Stimulated activated naive CD8-positive, alpha-beta T cell treated with anti-CD3 and anti-CD28 coated beads, Interleukin-15, Interleukin-2, amounts not matched to agents 100 ng/mL and 50 ng/mL, for 24 hours (primary cell): ENCODE results near the gene GFM1.
"Not testable (repeated sequence)": the region's sequence is repeated elsewhere in the genome, so short reads cannot be mapped to it uniquely, and the experiment has no call there.

Experiments
- H3K27ac Mint-ChIP-seq: one replicate; pipeline ENCODE4 v1.8.0; 2021; ENCODE audit warnings: mild to moderate bottlenecking, mixed read lengths
- H3K27me3 Mint-ChIP-seq: one replicate; pipeline ENCODE4 v1.8.0; 2021; ENCODE audit warnings: mixed read lengths
- H3K36me3 Mint-ChIP-seq: one replicate; pipeline ENCODE4 v1.8.0; 2021; ENCODE audit warnings: low read depth, mixed read lengths
- H3K4me1 Mint-ChIP-seq: one replicate; pipeline ENCODE4 v1.8.0; 2021; ENCODE audit warnings: low read depth, mixed read lengths
- H3K4me3 Mint-ChIP-seq: one replicate; pipeline ENCODE4 v1.8.0; 2021; ENCODE audit warnings: mild to moderate bottlenecking, mixed read lengths
- H3K9me3 Mint-ChIP-seq: one replicate; pipeline ENCODE4 v1.8.0; 2021; ENCODE audit warnings: mixed read lengths

GFM1 gene

DNA sequence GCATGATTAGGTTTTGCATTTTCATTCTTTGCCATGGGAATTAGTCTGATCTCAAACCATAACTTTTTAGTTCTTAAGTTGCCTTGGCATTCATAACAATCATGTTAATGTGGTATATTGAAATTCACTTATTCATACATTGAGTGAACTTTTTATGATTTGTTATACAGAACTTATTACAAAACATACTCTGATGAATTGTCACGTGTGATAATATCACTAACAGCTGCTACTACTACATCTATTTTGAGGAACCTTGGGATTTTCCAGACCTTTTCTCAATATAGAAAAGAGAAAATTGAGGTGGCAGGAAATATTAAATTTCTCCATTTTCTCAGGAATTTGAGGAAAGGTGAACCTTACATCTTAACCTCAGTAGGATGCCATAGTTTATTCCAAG is 18.9 kb downstream of the GFM1 start:
- H3K4me1 Mint-ChIP-seq = peaks cover 13% of the 10 kb centered on the region

GRCh38 chr3:158663832-158664231 is 19.5 kb downstream of the GFM1 start:
- Mint-ChIP-seq H3K36me3 (peaks cover 69% of the 10 kb centered on the region), H3K9me3 (no peaks in the 10 kb centered on the region), H3K4me3 (no peak overlapping the region), H3K4me1 (peaks cover 9% of the 10 kb centered on the region), H3K27ac (no peak overlapping the region), H3K27me3 (no peaks in the 10 kb centered on the region)

More for the DNA sequence above, 18.9 kb downstream of the GFM1 start:
- Mint-ChIP-seq H3K36me3 (peaks cover 66% of the 10 kb centered on the region), H3K9me3 (no peaks in the 10 kb centered on the region), H3K27ac (no peak overlapping the region), H3K4me3 (no peak overlapping the region), H3K27me3 (no peaks in the 10 kb centered on the region)

- no peak overlapping the region for H3K4me3 Mint-ChIP-seq
- no peaks in the 10 kb centered on the region for H3K9me3 Mint-ChIP-seq
- H3K36me3 Mint-ChIP-seq = peaks cover 79% of the 10 kb centered on the region
- H3K4me1 Mint-ChIP-seq = peaks cover 13% of the 10 kb centered on the region
- H3K27me3 Mint-ChIP-seq = no peaks in the 10 kb centered on the region
- no peak overlapping the region for H3K27ac Mint-ChIP-seq
Observed at GRCh38 chr3:158666416-158666815, 22.1 kb downstream of the GFM1 start.

- no peaks in the 10 kb centered on the region for H3K27me3 Mint-ChIP-seq
- H3K9me3 Mint-ChIP-seq = no peaks in the 10 kb centered on the region
- H3K4me1 Mint-ChIP-seq = peaks cover 30% of the 10 kb centered on the region
- no peak overlapping the region for H3K27ac Mint-ChIP-seq
- peaks cover 85% of the 10 kb centered on the region for H3K36me3 Mint-ChIP-seq
- no peak overlapping the region for H3K4me3 Mint-ChIP-seq
Observed at GRCh38 chr3:158668506-158668905, 24.2 kb downstream of the GFM1 start.

- peak overlapping the region; percentile 84 for H3K4me3 Mint-ChIP-seq
- peak overlapping the region; percentile 79 for H3K27ac Mint-ChIP-seq
- H3K4me1 Mint-ChIP-seq = peaks cover 30% of the 10 kb centered on the region
- no peaks in the 10 kb centered on the region for H3K27me3 Mint-ChIP-seq
- H3K36me3 Mint-ChIP-seq = peaks cover 67% of the 10 kb centered on the region
- H3K9me3 Mint-ChIP-seq = no peaks in the 10 kb centered on the region
Observed at GRCh38 chr3:158671821-158672214, 27.5 kb downstream of the GFM1 start.

GRCh38 chr3:158672215-158673176 is 28.2 kb downstream of the GFM1 start, which contains the start of gene LXN:
Gene LXN (minus strand): TSS chr3:158672648. CDS start chr3:158672478, 170 bp downstream.
- Mint-ChIP-seq H3K36me3 (peaks cover 67% of the 10 kb centered on the region), H3K27ac (peak within 1 kb of the TSS; percentile 79), H3K4me1 (peaks cover 30% of the 10 kb centered on the region), H3K27me3 (no peaks in the 10 kb centered on the region), H3K4me3 (peak within 1 kb of the TSS; percentile 84), H3K9me3 (no peaks in the 10 kb centered on the region)

GRCh38 chr3:158678687-158679086 is 34.4 kb downstream of the GFM1 start:
- no peak overlapping the region for H3K27ac Mint-ChIP-seq
- no peaks in the 10 kb centered on the region for H3K9me3 Mint-ChIP-seq

GRCh38 chr3:158679547-158680000 is 35.2 kb downstream of the GFM1 start:
- Mint-ChIP-seq H3K36me3 (peaks cover 41% of the 10 kb centered on the region), H3K9me3 (no peaks in the 10 kb centered on the region), H3K27me3 (no peaks in the 10 kb centered on the region), H3K4me3 (no peak overlapping the region), H3K4me1 (no peaks in the 10 kb centered on the region), H3K27ac (no peak overlapping the region)

More at GRCh38 chr3:158678687-158679086, 34.4 kb downstream of the GFM1 start:
- no peaks in the 10 kb centered on the region for H3K4me1 Mint-ChIP-seq
- peaks cover 41% of the 10 kb centered on the region for H3K36me3 Mint-ChIP-seq
- no peak overlapping the region for H3K4me3 Mint-ChIP-seq
- H3K27me3 Mint-ChIP-seq = no peaks in the 10 kb centered on the region

- Mint-ChIP-seq H3K27ac (no peak overlapping the region), H3K27me3 (no peaks in the 10 kb centered on the region), H3K4me1 (no peaks in the 10 kb centered on the region), H3K9me3 (no peaks in the 10 kb centered on the region), H3K36me3 (peaks cover 49% of the 10 kb centered on the region), H3K4me3 (no peak overlapping the region)
Observed at GRCh38 chr3:158680861-158681260, 36.5 kb downstream of the GFM1 start.

DNA sequence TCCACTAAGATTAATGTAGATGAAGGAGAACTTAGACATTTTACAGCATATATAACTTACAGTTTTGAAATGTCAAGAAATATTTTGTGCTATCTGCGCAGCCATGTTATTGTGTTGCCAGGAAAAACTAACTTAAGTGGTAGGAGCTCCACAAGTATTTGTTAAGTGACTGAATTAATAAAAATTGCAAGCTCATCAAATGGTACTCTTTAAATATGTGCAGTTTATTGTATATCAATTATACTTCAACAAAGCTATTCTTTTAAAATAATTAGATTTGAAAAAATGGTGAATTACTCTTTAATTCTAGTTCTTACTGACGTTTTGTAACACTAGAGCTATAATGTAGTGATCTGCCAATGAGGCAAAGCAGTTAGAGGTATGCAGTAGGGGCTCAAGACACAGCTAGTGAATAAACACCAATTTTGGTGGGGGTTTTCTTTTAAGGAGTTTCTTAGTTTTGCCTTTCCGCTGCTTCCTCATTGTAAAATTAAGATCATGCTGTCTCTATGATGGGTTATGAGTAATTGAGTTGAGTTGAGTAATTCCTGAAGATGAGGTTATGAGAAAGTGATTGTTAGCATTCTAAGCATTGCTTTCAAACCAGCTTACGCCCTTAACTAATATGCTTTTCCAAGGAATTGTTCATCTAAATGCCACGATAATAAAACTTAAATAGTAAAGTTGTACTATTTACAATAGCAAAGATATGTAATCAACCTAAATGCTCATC is 39.1 kb downstream of the GFM1 start:
- Mint-ChIP-seq H3K36me3 (peaks cover 41% of the 10 kb centered on the region), H3K27me3 (no peaks in the 10 kb centered on the region), H3K4me3 (no peak overlapping the region)

DNA sequence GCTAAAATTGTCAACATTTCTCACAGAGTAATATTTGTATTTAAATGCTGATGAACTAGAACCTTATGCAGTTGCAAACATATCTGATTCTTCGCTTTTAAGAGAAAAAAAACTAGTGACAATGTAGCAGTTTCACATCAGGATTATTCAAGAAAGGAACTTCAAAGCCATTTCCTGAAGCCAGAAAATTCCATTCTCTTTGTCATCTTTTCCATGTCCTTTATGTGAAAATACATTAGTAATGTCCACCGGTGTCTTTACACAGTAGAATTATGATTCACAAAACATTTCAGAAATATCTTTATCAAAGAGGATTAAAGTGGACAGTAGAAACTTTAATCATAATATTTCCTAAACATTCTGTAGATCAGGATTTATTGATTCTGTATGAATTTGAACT is 40.8 kb downstream of the GFM1 start:
- Mint-ChIP-seq H3K27ac (no peak overlapping the region), H3K9me3 (no peaks in the 10 kb centered on the region), H3K36me3 (peaks cover 52% of the 10 kb centered on the region)

More for the DNA sequence above, 39.1 kb downstream of the GFM1 start:
- Mint-ChIP-seq H3K27ac (no peak overlapping the region), H3K4me1 (no peaks in the 10 kb centered on the region), H3K9me3 (no peaks in the 10 kb centered on the region)

DNA sequence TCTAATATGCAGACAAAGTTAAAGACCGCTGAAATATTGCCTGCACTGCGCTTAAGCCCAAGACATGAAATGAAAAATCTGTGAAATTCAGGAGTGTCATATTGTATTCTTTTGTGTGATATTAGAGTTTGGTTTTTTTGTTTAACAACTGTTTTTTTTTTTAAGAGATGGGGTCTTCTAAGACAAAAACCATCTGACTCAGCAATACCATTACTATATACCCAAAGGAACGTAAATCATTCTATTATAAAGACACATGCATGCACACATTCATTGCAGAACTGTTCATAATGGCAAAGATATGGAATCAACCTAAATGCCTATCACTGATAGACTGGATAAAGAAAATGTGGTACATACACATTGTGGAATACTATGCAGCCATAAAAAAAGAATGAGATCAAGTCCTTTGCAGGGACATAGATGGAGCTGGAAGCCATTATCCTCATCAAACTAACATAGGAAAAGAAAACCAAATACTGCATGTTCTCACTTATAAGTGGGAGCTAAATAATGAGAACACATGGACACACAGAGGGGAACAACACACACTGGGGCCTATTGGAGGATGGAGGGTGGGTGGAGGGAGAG is 49.6 kb downstream of the GFM1 start:
- H3K4me1 Mint-ChIP-seq, H3K27me3 Mint-ChIP-seq, H3K27ac Mint-ChIP-seq, H3K4me3 Mint-ChIP-seq, H3K9me3 Mint-ChIP-seq: not testable (repeated sequence)
- H3K36me3 Mint-ChIP-seq = peaks cover 64% of the 10 kb centered on the region

More for the DNA sequence above, 40.8 kb downstream of the GFM1 start:
- Mint-ChIP-seq H3K4me1 (no peaks in the 10 kb centered on the region), H3K4me3 (no peak overlapping the region), H3K27me3 (no peaks in the 10 kb centered on the region)

DNA sequence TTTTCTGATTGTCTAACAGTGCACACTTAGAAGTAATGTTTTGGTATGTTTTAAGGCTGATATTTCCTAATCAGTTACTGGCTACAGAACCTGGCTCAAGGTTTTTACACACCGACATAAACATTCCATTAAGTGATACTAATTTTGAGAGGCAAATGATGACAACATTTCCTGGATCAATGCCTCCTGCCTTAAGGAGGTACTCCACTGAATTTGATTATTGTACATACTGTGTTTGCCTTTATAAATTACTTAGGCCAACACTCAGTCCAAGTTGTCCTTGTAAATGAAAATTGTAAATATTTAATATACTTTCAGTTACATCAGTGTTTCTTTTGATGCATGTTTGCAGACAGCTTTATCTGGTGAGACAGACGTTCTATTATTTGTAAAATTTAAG is 52.3 kb downstream of the GFM1 start:
- no peaks in the 10 kb centered on the region for H3K4me1 Mint-ChIP-seq
- H3K4me3 Mint-ChIP-seq = no peak overlapping the region
- peaks cover 46% of the 10 kb centered on the region for H3K36me3 Mint-ChIP-seq
- H3K9me3 Mint-ChIP-seq = no peaks in the 10 kb centered on the region
- no peak overlapping the region for H3K27ac Mint-ChIP-seq
- H3K27me3 Mint-ChIP-seq = no peaks in the 10 kb centered on the region

GRCh38 chr3:158700559-158700958 is 56.2 kb downstream of the GFM1 start:
- H3K27me3 Mint-ChIP-seq = no peaks in the 10 kb centered on the region
- no peaks in the 10 kb centered on the region for H3K9me3 Mint-ChIP-seq
- no peak overlapping the region for H3K27ac Mint-ChIP-seq
- no peak overlapping the region for H3K4me3 Mint-ChIP-seq
- H3K4me1 Mint-ChIP-seq = no peaks in the 10 kb centered on the region
- H3K36me3 Mint-ChIP-seq = peaks cover 51% of the 10 kb centered on the region
